GM19193 (cell line): ENCODE results near the gene GPR65.

Experiments
- POLR2A ChIP-seq: IDR thresholded peaks from 4 replicates; pipeline ENCODE4 v1.6.1; 2011; ENCODE audit not compliant: insufficient read depth, insufficient read length; ENCODE audit errors: extremely low read depth

GPR65 gene, protein sequence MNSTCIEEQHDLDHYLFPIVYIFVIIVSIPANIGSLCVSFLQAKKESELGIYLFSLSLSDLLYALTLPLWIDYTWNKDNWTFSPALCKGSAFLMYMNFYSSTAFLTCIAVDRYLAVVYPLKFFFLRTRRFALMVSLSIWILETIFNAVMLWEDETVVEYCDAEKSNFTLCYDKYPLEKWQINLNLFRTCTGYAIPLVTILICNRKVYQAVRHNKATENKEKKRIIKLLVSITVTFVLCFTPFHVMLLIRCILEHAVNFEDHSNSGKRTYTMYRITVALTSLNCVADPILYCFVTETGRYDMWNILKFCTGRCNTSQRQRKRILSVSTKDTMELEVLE

GRCh38 chr14:88005050-88005481 lies at the start of gene GPR65:
GPR65 (plus strand) TSS chr14:88005135; CDS start chr14:88010848, 5,713 bp downstream.
- TF ChIP-seq POLR2A = no peak

DNA sequence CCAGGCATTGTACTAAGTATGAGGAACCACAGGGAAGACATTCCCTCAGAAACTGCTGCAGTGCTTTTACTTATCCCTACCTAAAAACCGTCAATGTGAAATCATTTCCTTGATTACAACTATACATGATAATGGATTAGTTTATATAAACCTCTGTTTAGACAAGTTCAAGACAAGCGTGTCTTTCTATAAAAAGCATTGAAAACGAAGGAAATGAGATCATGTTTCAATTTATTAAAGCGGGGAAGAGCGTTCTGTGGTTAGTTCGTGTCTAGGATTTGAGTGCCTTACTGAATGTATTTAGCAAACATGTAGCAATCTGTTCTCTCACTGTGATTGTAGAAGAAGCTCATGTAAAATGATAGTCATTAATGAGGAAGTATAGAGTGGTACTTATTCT lies 49.4 kb upstream of the GPR65 start:
- no peak for TF ChIP-seq POLR2A

- TF ChIP-seq POLR2A = no peak
These were observed 44.7 kb upstream of the GPR65 start for GRCh38 chr14:87960013-87960787.

- TF ChIP-seq POLR2A = no peak
These were observed 43.7 kb upstream of the GPR65 start for GRCh38 chr14:87961246-87961645.

DNA sequence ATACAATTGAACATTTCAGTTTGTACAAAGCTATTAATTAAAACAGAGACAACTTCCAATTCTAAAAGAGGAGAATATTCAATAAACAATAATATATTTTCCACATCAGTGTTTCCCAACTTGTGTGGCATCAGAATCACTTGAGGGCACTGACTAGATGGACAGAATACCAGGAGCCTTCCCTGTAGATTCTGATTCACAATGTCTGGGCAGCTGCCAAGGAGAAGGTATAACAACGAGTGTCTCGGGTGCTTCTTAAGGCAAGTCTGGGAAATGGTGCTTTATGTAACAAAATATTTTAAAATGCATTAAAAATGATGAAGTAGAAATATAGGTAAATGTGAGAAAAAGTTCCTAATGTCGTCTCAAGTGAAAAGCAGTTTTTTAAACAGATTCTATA lies 38.1 kb upstream of the GPR65 start:
- no peak for TF ChIP-seq POLR2A

DNA sequence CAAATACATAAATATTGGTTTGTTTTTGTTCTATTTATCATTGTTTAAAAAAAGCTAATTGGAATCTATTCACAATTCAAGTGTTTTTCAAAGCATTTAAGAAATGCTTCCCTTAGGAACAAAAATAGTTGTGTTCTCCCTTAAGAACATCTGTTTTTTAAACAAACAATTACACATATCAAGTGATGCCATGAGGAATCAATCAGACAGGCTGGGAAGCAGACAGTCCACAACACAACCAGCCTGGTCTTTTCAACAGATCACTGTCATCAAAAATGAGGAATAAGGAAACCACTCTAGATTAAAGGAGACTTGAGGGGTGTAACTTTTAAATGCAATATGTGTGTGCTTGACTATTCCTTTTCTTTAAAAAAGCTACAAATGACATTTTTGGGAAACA lies 37.4 kb upstream of the GPR65 start:
- no peak for TF ChIP-seq POLR2A

DNA sequence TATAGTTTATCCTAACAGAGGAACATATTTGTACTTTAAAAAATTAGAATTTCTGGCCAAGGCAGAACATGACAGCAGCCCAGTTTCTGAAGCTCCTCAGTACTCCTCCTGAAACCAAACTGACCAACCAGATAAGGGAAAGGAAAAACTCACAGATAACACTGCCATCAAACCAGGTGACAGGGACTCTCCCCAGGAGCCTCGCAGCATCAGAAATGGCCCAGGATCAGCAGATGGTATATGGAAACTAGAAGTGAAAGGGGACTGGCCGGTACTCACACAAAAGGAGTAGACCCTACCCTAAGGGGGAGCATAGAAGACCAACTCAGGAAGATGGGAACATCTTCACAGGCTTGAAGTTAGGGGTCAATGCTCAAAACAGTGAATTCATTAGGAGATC lies 33.9 kb upstream of the GPR65 start:
- no peak for TF ChIP-seq POLR2A

DNA sequence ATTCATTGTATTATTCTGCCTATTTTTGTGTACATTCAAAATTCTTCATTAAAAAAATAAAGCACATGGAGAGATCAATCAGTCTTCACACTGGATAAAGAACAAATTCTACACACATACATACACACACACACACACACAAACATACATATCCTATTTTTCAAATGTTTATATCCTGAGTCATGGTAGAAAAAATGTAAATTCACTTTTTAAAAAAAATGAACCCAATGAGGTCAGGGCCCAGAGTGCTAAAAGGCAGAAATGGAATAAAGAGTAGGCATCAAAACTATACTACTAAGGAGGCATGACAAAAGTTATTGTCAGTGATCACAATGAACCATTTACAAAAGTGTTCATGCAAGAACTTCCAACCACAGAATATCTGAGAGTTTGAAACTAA lies 29.3 kb upstream of the GPR65 start:
- no peak for TF ChIP-seq POLR2A

- no peak for TF ChIP-seq POLR2A
These were observed 25.2 kb upstream of the GPR65 start for GRCh38 chr14:87979689-87980088.

DNA sequence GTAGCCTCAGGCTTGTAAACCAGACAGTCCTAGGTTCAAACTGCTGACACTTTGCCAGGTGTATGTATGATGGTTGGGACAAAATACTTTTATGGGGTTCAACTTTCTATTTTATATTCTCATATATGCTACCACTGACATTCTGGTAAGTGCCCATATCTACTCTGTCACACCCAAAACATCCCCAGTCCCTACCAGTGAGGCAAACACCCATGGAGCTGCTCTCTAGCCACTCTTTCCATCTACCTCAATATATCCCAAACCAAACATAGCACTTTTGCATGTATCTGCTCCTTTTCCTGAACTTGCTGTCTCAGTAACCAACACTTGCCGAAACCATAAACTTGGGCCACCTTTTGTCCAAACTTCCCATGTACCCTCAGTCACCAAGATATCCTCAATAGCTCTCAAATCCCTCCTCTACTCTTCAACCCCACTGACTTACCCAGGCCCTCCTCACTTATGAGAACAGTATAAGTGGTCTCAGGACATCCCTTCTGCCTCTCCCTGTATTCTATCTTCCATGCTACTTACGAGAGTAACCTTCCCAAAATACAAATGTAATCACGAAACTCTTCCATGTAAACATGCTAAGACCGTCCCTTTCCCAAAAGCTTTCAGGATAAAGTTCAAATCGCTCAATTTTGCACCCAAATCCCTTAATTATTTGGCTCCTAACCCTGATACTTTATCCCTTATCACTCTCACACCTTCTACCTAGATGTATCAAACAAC lies 15.5 kb upstream of the GPR65 start:
- TF ChIP-seq POLR2A = no peak

- TF ChIP-seq POLR2A = no peak
These were observed 15.0 kb upstream of the GPR65 start for GRCh38 chr14:87989956-87990299.

- TF ChIP-seq POLR2A = no peak
These were observed 14.3 kb upstream of the GPR65 start for GRCh38 chr14:87990682-87991081.

GRCh38 chr14:87992346-87992717 lies 12.6 kb upstream of the GPR65 start:
- TF ChIP-seq POLR2A = no peak

DNA sequence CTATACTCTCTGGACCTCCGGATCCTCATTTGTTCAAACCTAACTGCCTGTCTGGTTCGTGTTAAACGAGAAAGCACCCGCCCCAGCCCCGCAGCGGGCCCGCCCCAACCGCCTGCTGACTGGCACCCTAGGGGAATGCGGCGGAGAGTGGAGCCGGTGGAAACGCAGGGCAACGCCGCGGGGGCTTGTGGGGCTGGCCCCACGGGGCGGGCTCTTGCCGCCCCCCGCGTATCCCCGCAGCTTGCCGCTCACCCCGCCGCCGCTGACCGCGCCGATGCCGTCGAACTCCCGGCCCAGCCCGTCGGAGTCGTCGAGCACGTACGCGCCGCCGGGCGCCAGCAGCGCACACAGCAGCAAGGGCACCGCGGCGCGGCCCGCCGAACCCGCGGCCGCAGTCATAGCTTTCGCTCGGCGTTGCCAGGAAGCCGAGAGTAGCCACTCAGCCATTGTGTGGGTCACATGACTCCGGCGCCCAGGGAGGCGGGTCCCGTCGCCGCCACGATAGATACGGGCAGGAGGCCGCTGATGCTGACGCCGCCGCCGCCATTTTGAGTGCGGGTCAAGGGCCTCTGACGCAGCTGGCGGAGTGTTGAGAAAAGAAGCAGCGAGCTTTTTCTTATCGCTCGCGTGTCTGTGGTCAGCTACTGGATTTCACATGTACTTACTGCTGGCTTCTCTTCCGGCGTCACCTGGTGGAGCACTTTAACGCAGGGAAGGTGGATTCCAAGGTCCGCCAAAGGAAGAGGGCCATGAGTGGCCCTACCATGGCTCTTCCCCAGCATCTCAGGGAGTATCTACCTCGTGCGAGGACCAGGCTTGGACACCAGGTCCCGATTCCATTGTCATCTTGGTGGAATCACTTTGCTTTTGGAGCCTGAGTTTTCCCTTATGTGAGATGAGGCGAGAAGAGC lies 12.0 kb upstream of the GPR65 start, which contains the start of gene GALC:
GALC (minus strand) TSS at position 465 of the 911 bp plus-strand sequence; CDS start at position 447, 18 bp downstream.
- peak; percentile 73 for TF ChIP-seq POLR2A

GRCh38 chr14:87994974-87995373 lies 10.0 kb upstream of the GPR65 start:
- no peak for TF ChIP-seq POLR2A
